Panc1 (cell line): Measurements from ENCODE around the gene METTL4. TPM values are rescaled to one million over a fixed set of nuclear protein-coding genes. Genes with fewer than 3 reads are reported as not detected.
"Not testable (repeated sequence)": the region's sequence is repeated elsewhere in the genome, so short reads cannot be mapped to it uniquely, and the experiment has no call there.

Experiments used
- ATAC-seq: fragments of 200-7000 bp; cut with Tn5 transposase; 2 replicates; pipeline ENCODE4 v1.9.1; 2020; ENCODE audit warnings: mild to moderate bottlenecking, moderate library complexity
- BruUV-seq: library from RNA; stranded (reverse); fragments of 400-500 nt; replicated peaks from 2 replicates; lab custom pipeline; 2021; lab: Mats Ljungman, UMichigan
- CTCF ChIA-PET: fragments of 300-600 bp; sonication (Branson Sonifier 250); formaldehyde crosslinking; loops from one replicate; lab custom pipeline; 2022; ENCODE audit warnings: antibody characterized with exemption; lab: Charles Lee
- POLR2A ChIA-PET: fragments of 300-600 bp; sonication (Branson Sonifier 250); formaldehyde crosslinking; loops from one replicate; lab custom pipeline; 2022; ENCODE audit warnings: antibody characterized with exemption; lab: Charles Lee
- DNase-seq: peaks from one replicate; pipeline ENCODE4 v3.0.0-alpha.2; 2010; ENCODE audit warnings: low read depth, low spot score
- H3K27ac ChIP-seq: 2 replicates; pipeline ENCODE4 v1.5.1; 2011; ENCODE audit warnings: mild to moderate bottlenecking, low read length, inconsistent platforms
- H3K27me3 ChIP-seq: fragments of 200-500 bp; sonication (Bioruptor generic); 2 replicates; pipeline ENCODE4 v1.6.0; 2014; ENCODE audit warnings: low read length, inconsistent platforms; ENCODE audit not compliant: control insufficient read depth, insufficient read depth
- H3K36me3 ChIP-seq: fragments of 200-500 bp; sonication (Bioruptor generic); 2 replicates; pipeline ENCODE4 v1.5.1; 2014; ENCODE audit warnings: inconsistent platforms, mild to moderate bottlenecking, low read length, moderate library complexity; ENCODE audit not compliant: control insufficient read depth, insufficient read depth
- H3K4me1 ChIP-seq: 2 replicates; pipeline ENCODE4 v1.5.1; 2011; ENCODE audit warnings: inconsistent platforms, mild to moderate bottlenecking, low read length, moderate library complexity; ENCODE audit not compliant: control insufficient read depth, insufficient read depth
- H3K4me3 ChIP-seq, 2 experiments: 2 replicates each; pipeline ENCODE4 v1.5.1; 2011 to 2012; ENCODE audit warnings: low read depth in 2 of 2, low read length in 2 of 2, mild to moderate bottlenecking in 2 of 2, inconsistent platforms in 1 of 2, moderate library complexity in 1 of 2
- H3K9me3 ChIP-seq: fragments of 200-500 bp; sonication (Bioruptor generic); 2 replicates; pipeline ENCODE4 v1.5.1; 2014; ENCODE audit warnings: low read depth, mild to moderate bottlenecking, inconsistent platforms, low read length, moderate library complexity; ENCODE audit not compliant: control insufficient read depth, insufficient read depth
- CTCF ChIP-seq: fragments of 450-650 bp; IDR thresholded peaks from 2 replicates; pipeline ENCODE4 v1.5.1; 2017; ENCODE audit warnings: mild to moderate bottlenecking
- POLR2AphosphoS5 ChIP-seq: IDR thresholded peaks from 2 replicates; pipeline ENCODE4 v1.6.1; 2012; ENCODE audit warnings: mild to moderate bottlenecking, low read depth, low read length, moderate library complexity
- REST ChIP-seq, 2 experiments: IDR thresholded peaks; 2 replicates each; pipeline ENCODE4 v1.6.1; 2011 to 2012; ENCODE audit warnings: low read depth in 2 of 2, control low read depth in 1 of 2, low read length in 1 of 2, mild to moderate bottlenecking in 1 of 2, moderate library complexity in 1 of 2; ENCODE audit not compliant: insufficient read depth in 1 of 2
- SIN3A ChIP-seq: IDR thresholded peaks from 2 replicates; pipeline ENCODE4 v1.6.1; 2012; ENCODE audit warnings: low read depth, mild to moderate bottlenecking, low read length, moderate library complexity, borderline replicate concordance; ENCODE audit not compliant: insufficient read depth
- TCF7L2 ChIP-seq: IDR thresholded peaks from 2 replicates; pipeline ENCODE4 v1.6.1; 2011; ENCODE audit warnings: mild to moderate bottlenecking, low read depth, low read length, inconsistent platforms
- in situ Hi-C: cut with HindIII; loops from 2 replicates; pipeline ENCODE4 v1.10.0; 2016; ENCODE audit warnings: low sequenced_read_pairs, low pct_unique_long_range_greater_than_20kb
- intact Hi-C: fragments of 100-400 bp; cut with micrococcal nuclease; formaldehyde crosslinking; loops from one replicate; pipeline ENCODE4 v1.10.0; 2022; ENCODE audit not compliant: unreplicated experiment
- total RNA-seq: library from RNA; stranded (reverse); gene quantifications from one replicate; pipeline ENCODE4 v1.2.1, GENCODE V29; 2021; ENCODE audit not compliant: unreplicated experiment

The METTL4 gene
- total RNA-seq, 1 experiment from 2014 or later = 9.6 TPM

- H3K4me3 ChIP-seq, ATAC-seq, POLR2A ChIA-PET, H3K9me3 ChIP-seq, BruUV-seq, H3K36me3 ChIP-seq, DNase-seq, H3K27me3 ChIP-seq, H3K4me1 ChIP-seq, in situ Hi-C loops, H3K27ac ChIP-seq: not testable (repeated sequence)
- intact Hi-C loops = loop anchor here (5.0 to 10.0 kb wide), 5 partner anchors 205 to 957 kb away; no protein-coding TSS in a partner anchor
- CTCF ChIA-PET = interaction anchor here (0.6 to 1.3 kb wide), 7 partner anchors 8 to 1613 kb away, joined by 3 to 4 read pairs (median 3); no protein-coding TSS in a partner anchor
- peak; percentile 62 for TF ChIP-seq CTCF
These were observed 29.3 kb downstream of the METTL4 start for GRCh38 chr18:2541925-2542563.

- no peaks in the 10 kb centered on the region for H3K4me1 ChIP-seq
- CTCF ChIA-PET = no interaction called here
- no peaks in the 10 kb centered on the region for H3K9me3 ChIP-seq
- H3K36me3 ChIP-seq = no peaks in the 10 kb centered on the region
- intact Hi-C loops (loop anchor here (5.0 to 10.0 kb wide), 5 partner anchors 203 to 956 kb away; no protein-coding TSS in a partner anchor), in situ Hi-C loops (no loop called here)
- H3K27ac ChIP-seq = no peak overlapping the region
- no TSS peak for BruUV-seq
- H3K27me3 ChIP-seq = no peaks in the 10 kb centered on the region
- POLR2A ChIA-PET = no interaction called here
- ATAC-seq (no peak), DNase-seq (no peak)
- no peak for TF ChIP-seq CTCF
- no peak for TF ChIP-seq POLR2AphosphoS5
- no peak for TF ChIP-seq REST (IDR thresholded peaks at IDR 0.05; ENCODE audit: insufficient read depth in 1 of 2, low read depth in 2 of 2, low read length in 1 of 2)
- no peak for TF ChIP-seq SIN3A
- TF ChIP-seq TCF7L2 = no peak
- H3K4me3 ChIP-seq = no peak overlapping the region
These were observed 30.7 kb downstream of the METTL4 start for GRCh38 chr18:2540575-2540974.
